Glutamatergic neuron (in vitro differentiated cells): Measurements from ENCODE around the gene CATSPERZ. TPM values are rescaled to one million over a fixed set of nuclear protein-coding genes. Genes with fewer than 3 reads are reported as not detected.
"Not testable (repeated sequence)": the region's sequence is repeated elsewhere in the genome, so short reads cannot be mapped to it uniquely, and the experiment has no call there.

Experiments
- DNase-seq: peaks from one replicate; pipeline ENCODE4 v3.0.0; 2022
- H3K27ac Mint-ChIP-seq: one replicate; pipeline ENCODE4 v1.8.0; 2020; ENCODE audit warnings: mild to moderate bottlenecking, mixed read lengths, inconsistent platforms; ENCODE audit not compliant: unreplicated experiment
- H3K27me3 Mint-ChIP-seq: one replicate; pipeline ENCODE4 v1.8.0; 2020; ENCODE audit warnings: mild to moderate bottlenecking, moderate library complexity, mixed read lengths, inconsistent platforms; ENCODE audit not compliant: unreplicated experiment
- H3K36me3 Mint-ChIP-seq: one replicate; pipeline ENCODE4 v1.8.0; 2020; ENCODE audit warnings: mild to moderate bottlenecking, mixed read lengths, inconsistent platforms; ENCODE audit not compliant: unreplicated experiment
- H3K4me1 Mint-ChIP-seq: one replicate; pipeline ENCODE4 v1.8.0; 2020; ENCODE audit warnings: mild to moderate bottlenecking, low read depth, mixed read lengths, inconsistent platforms; ENCODE audit not compliant: unreplicated experiment
- H3K4me3 Mint-ChIP-seq: one replicate; pipeline ENCODE4 v1.8.0; 2020; ENCODE audit warnings: mild to moderate bottlenecking, mixed read lengths, inconsistent platforms; ENCODE audit not compliant: unreplicated experiment
- H3K9me3 Mint-ChIP-seq: one replicate; pipeline ENCODE4 v1.8.0; 2020; ENCODE audit warnings: mild to moderate bottlenecking, moderate library complexity, mixed read lengths, inconsistent platforms; ENCODE audit not compliant: unreplicated experiment
- total RNA-seq: library from RNA; stranded (reverse); fragmentation: NEBNext Ultra II Directional; extraction: Animal tissue kit (Norgen Biotek cat#: 25700); gene quantifications from one replicate; pipeline ENCODE4 v1.2.1, GENCODE V29; 2021; ENCODE audit not compliant: unreplicated experiment
- TF ChIP-seq, protein P1 (sequence below): fragments of 200-600 bp; sonication (generic); IDR thresholded peaks from one replicate; pipeline ENCODE4 v1.5.0; 2021; ENCODE audit not compliant: partially characterized antibody, unreplicated experiment

Gene CATSPERZ
- total RNA-seq, 1 donor from 2014 or later: not detected

DNA sequence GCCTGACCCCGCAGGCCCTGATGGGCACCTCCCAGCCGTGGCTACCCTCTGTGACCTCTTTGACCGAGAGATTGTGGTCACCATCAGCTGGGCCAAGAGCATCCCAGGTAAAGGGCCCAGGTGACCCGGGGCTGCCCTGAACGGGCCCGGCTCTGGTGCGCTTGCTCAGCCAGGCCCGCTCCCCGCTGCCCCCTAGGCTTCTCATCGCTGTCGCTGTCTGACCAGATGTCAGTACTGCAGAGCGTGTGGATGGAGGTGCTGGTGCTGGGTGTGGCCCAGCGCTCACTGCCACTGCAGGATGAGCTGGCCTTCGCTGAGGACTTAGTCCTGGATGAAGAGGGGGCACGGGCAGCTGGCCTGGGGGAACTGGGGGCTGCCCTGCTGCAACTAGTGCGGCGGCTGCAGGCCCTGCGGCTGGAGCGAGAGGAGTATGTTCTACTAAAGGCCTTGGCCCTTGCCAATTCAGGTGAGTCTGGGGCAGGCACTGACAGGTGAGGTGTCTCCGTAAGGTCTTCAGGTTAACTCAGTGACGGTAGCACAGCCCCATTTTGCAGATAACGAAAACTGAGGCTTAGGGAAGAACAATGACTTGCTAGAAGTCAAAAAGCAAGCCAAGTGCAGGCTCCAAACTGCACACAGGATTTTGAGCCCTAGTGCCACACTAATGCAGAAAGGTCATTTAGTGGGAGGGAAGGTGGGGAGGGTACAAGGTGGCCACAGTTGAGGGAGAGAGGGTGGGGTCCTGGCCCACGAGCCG, 14.8 kb downstream of the CATSPERZ start:
- H3K4me3 Mint-ChIP-seq: no peak overlapping the region
- peaks cover 10% of the 10 kb centered on the region for H3K9me3 Mint-ChIP-seq
- H3K4me1 Mint-ChIP-seq: peaks cover 21% of the 10 kb centered on the region
- H3K27ac Mint-ChIP-seq: no peak overlapping the region
- peaks cover 17% of the 10 kb centered on the region for H3K27me3 Mint-ChIP-seq
- H3K36me3 Mint-ChIP-seq: no peaks in the 10 kb centered on the region
- no peak for DNase-seq
- TF ChIP-seq, protein P1, sequence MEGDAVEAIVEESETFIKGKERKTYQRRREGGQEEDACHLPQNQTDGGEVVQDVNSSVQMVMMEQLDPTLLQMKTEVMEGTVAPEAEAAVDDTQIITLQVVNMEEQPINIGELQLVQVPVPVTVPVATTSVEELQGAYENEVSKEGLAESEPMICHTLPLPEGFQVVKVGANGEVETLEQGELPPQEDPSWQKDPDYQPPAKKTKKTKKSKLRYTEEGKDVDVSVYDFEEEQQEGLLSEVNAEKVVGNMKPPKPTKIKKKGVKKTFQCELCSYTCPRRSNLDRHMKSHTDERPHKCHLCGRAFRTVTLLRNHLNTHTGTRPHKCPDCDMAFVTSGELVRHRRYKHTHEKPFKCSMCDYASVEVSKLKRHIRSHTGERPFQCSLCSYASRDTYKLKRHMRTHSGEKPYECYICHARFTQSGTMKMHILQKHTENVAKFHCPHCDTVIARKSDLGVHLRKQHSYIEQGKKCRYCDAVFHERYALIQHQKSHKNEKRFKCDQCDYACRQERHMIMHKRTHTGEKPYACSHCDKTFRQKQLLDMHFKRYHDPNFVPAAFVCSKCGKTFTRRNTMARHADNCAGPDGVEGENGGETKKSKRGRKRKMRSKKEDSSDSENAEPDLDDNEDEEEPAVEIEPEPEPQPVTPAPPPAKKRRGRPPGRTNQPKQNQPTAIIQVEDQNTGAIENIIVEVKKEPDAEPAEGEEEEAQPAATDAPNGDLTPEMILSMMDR: no peak

DNA sequence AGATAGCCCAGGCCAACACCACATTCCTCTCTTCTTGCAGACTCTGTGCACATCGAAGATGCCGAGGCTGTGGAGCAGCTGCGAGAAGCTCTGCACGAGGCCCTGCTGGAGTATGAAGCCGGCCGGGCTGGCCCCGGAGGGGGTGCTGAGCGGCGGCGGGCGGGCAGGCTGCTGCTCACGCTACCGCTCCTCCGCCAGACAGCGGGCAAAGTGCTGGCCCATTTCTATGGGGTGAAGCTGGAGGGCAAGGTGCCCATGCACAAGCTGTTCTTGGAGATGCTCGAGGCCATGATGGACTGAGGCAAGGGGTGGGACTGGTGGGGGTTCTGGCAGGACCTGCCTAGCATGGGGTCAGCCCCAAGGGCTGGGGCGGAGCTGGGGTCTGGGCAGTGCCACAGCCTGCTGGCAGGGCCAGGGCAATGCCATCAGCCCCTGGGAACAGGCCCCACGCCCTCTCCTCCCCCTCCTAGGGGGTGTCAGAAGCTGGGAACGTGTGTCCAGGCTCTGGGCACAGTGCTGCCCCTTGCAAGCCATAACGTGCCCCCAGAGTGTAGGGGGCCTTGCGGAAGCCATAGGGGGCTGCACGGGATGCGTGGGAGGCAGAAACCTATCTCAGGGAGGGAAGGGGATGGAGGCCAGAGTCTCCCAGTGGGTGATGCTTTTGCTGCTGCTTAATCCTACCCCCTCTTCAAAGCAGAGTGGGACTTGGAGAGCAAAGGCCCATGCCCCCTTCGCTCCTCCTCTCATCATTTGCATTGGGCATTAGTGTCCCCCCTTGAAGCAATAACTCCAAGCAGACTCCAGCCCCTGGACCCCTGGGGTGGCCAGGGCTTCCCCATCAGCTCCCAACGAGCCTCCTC, 15.7 kb downstream of the CATSPERZ start:
- Mint-ChIP-seq H3K9me3 (peaks cover 12% of the 10 kb centered on the region), H3K27me3 (peaks cover 18% of the 10 kb centered on the region), H3K4me3 (peak overlapping the region; percentile 95), H3K4me1 (peaks cover 22% of the 10 kb centered on the region)
- DNase-seq, H3K36me3 Mint-ChIP-seq, H3K27ac Mint-ChIP-seq: not testable (repeated sequence)

DNA sequence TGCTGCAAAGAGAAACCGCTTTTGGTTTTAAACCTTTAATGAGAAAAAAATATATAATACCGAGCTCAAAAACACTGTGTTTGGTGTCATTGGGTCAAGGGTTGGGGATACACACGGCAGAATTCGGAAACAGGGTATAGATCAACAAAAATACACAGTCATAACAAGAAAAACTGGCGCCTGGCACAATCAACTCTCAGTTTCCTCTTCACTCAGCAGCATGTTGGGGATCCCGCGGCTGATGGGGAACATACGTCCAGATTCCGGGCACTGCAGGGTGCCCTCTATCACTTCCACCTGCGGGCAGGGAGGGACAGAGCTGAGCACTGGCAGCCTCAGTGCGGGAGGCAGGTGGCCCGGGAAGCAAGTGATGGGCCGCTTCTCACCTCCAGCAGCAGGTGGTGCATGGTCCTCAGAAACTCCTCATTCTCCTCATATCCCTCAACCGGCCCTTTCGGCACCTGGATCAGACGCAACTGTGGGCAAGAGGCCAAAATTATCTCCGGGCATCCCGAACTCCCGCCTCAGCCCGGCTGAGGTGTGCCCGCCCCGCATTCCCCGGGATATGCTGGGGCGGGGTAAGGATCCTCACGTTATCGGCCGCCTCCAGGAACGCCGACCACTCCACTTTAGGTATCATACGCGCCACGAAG, 16.6 kb downstream of the CATSPERZ start:
- Mint-ChIP-seq H3K27ac (peak overlapping the region; percentile 75), H3K27me3 (peaks cover 19% of the 10 kb centered on the region), H3K4me3 (peak overlapping the region; percentile 95), H3K4me1 (peaks cover 25% of the 10 kb centered on the region), H3K36me3 (peaks cover 4% of the 10 kb centered on the region), H3K9me3 (peaks cover 14% of the 10 kb centered on the region)
- TF ChIP-seq, protein P1: no peak
- DNase-seq: no peak

DNA sequence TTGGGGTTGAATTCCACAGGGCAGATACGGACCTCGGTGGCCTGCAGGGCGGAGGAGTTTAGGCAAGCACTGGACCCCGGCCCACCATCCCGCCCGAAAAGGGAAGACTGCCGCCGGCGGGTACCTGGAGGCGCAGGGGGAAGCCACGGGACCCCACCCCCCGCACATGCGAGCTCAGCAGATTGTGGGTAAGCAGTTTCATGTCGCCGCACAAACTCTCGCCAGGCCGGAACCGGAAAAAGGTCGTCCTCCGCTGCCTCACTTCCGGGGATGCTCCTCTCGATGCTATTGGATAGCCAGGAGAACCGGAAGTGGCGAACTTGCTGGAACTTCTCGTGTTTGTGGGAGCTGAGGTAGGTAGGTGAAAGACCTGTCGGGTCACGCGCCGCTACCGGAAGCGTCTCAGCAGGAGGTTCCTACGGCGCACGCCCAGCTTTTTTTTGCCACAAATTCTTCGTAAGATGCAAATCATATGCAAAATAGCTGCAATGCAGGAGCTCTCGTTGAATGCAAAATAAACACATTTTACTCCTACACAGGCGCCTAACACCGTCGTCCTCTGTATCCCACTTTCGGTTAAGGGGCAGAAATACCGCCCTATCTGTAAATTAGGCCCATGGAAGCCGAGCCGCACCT, 17.3 kb downstream of the CATSPERZ start, which contains the start of gene TRMT112:
TRMT112 (minus strand) TSS at position 235 of the 636 bp plus-strand sequence; CDS start at position 202, 33 bp downstream.
- H3K4me3 Mint-ChIP-seq: peak within 1 kb of the TSS; percentile 95
- peaks cover 26% of the 10 kb centered on the region for H3K4me1 Mint-ChIP-seq
- TF ChIP-seq, protein P1: no peak
- peaks cover 14% of the 10 kb centered on the region for H3K9me3 Mint-ChIP-seq
- H3K27me3 Mint-ChIP-seq: peaks cover 19% of the 10 kb centered on the region
- peak within 1 kb of the TSS; percentile 98 for H3K27ac Mint-ChIP-seq
- peaks cover 4% of the 10 kb centered on the region for H3K36me3 Mint-ChIP-seq
- peak; percentile 84 for DNase-seq
